Endothelial cell of umbilical vein (primary cell): ENCODE data around the gene EIF4A2. TPM values are rescaled to one million over a fixed set of nuclear protein-coding genes. Genes with fewer than 3 reads are reported as not detected.

Experiments used
- Bru-seq: library from RNA; stranded (reverse); fragments of 400-500 nt; gene quantifications from one replicate; lab custom pipeline; 2021; lab: Mats Ljungman, UMichigan
- BruChase-seq, 2 experiments: library from RNA; stranded (reverse); fragments of 400-500 nt; gene quantifications; one replicate each; lab custom pipeline; 2021; lab: Mats Ljungman, UMichigan
- BruUV-seq: library from RNA; stranded (reverse); fragments of 400-500 nt; replicated peaks from 2 replicates; lab custom pipeline; 2021; lab: Mats Ljungman, UMichigan
- CTCF ChIA-PET: fragments of 300-600, 350-600 bp; sonication (Branson Sonifier 250); formaldehyde crosslinking; loops from one replicate; lab custom pipeline; 2021; ENCODE audit warnings: antibody characterized with exemption, inconsistent platforms; lab: Charles Lee
- POLR2A ChIA-PET: fragments of 300-600, 350-600 bp; sonication (Branson Sonifier 250); formaldehyde crosslinking; loops from one replicate; lab custom pipeline; 2021; ENCODE audit warnings: antibody characterized with exemption, inconsistent platforms; lab: Charles Lee
- DNase-seq: peaks from one replicate; pipeline ENCODE4 v3.0.0-alpha.2; 2011; ENCODE audit warnings: low read depth, low spot score
- FAIRE-seq: peaks from 2 replicates; lab custom pipeline; 2011; peaks lifted over from hg19 to GRCh38; lab: Jason Lieb, UNC
- H2AFZ ChIP-seq: 2 replicates; pipeline ENCODE4 v1.6.0; 2012; ENCODE audit warnings: low read depth, low read length, control low read depth, inconsistent platforms
- H3K27ac ChIP-seq: 2 replicates; pipeline ENCODE4 v1.5.1; 2011; ENCODE audit warnings: low read depth, mild to moderate bottlenecking, control low read depth, low read length, moderate library complexity; ENCODE audit not compliant: insufficient read depth
- H3K27me3 ChIP-seq, 2 experiments: 2 replicates each; pipeline versions ENCODE4 v1.6.0 to v1.6.1; 2011; ENCODE audit warnings: low read length in 2 of 2, mixed read lengths in 1 of 2; ENCODE audit not compliant: control insufficient read depth in 2 of 2, insufficient read depth in 2 of 2
- H3K36me3 ChIP-seq, 2 experiments: 2 replicates in 1 of 2; 3 replicates in 1 of 2; pipeline ENCODE4 v1.5.1; 2011; ENCODE audit warnings: low read length in 2 of 2, mild to moderate bottlenecking in 1 of 2, moderate library complexity in 1 of 2; ENCODE audit not compliant: control insufficient read depth in 2 of 2, insufficient read depth in 2 of 2; ENCODE audit errors: extremely low read depth in 1 of 2
- H3K4me1 ChIP-seq: 3 replicates; pipeline ENCODE4 v1.5.1; 2011; ENCODE audit warnings: mild to moderate bottlenecking, low read length; ENCODE audit not compliant: control insufficient read depth, insufficient read depth; ENCODE audit errors: extremely low read depth
- H3K4me2 ChIP-seq: 2 replicates; pipeline ENCODE4 v1.6.1; 2011; ENCODE audit warnings: low read length, control low read depth, mixed read lengths; ENCODE audit not compliant: insufficient read depth
- H3K4me3 ChIP-seq, 3 experiments: fragments of 200-600 bp in 1 of 3; sonication (generic), shearing (Covaris generic) in 1 of 3; replicated peaks in 1 of 3; 2 replicates each; pipeline ENCODE4 v1.5.1; 2011 to 2016; ENCODE audit warnings: control low read depth in 3 of 3, low read length in 3 of 3, mild to moderate bottlenecking in 2 of 3, inconsistent platforms in 1 of 3, low read depth in 1 of 3, moderate library complexity in 1 of 3; ENCODE audit not compliant: insufficient read depth in 1 of 3
- H3K79me2 ChIP-seq: 2 replicates; pipeline ENCODE4 v1.6.0; 2012; ENCODE audit warnings: low read length, inconsistent platforms; ENCODE audit not compliant: control insufficient read depth, insufficient read depth
- H3K9ac ChIP-seq: replicated peaks from 2 replicates; pipeline ENCODE3; 2011; ENCODE audit warnings: low read length, control low read depth; ENCODE audit not compliant: insufficient read depth; ENCODE audit errors: extremely low read depth
- H3K9me1 ChIP-seq: replicated peaks from 3 replicates; pipeline ENCODE4 v1.6.0; 2011; ENCODE audit warnings: mild to moderate bottlenecking, low read length; ENCODE audit not compliant: control insufficient read depth, insufficient read depth; ENCODE audit errors: extremely low read depth
- H3K9me3 ChIP-seq: replicated peaks from 2 replicates; pipeline ENCODE4 v1.5.1; 2012; ENCODE audit warnings: low read length, inconsistent platforms; ENCODE audit not compliant: control insufficient read depth, insufficient read depth
- H4K20me1 ChIP-seq: replicated peaks from 2 replicates; pipeline ENCODE3; 2011; ENCODE audit warnings: mild to moderate bottlenecking, low read length; ENCODE audit not compliant: control insufficient read depth, insufficient read depth; ENCODE audit errors: extremely low read depth
- EZH2 ChIP-seq: IDR thresholded peaks from 2 replicates; pipeline ENCODE4 v1.6.1; 2012; ENCODE audit warnings: borderline replicate concordance, low read depth, mild to moderate bottlenecking, moderate library complexity, low read length, inconsistent platforms; ENCODE audit not compliant: severe bottlenecking
- FOS ChIP-seq: IDR thresholded peaks from 2 replicates; pipeline ENCODE4 v1.6.1; 2011; ENCODE audit warnings: mild to moderate bottlenecking, low read length, moderate library complexity, borderline replicate concordance; ENCODE audit not compliant: insufficient read depth
- GATA2 ChIP-seq: IDR thresholded peaks from 2 replicates; pipeline ENCODE4 v1.7.0; 2011; ENCODE audit warnings: low read depth, mild to moderate bottlenecking, moderate library complexity, mixed read lengths, low read length; ENCODE audit not compliant: insufficient read length, insufficient read depth
- JUN ChIP-seq: IDR thresholded peaks from 2 replicates; pipeline ENCODE4 v1.6.1; 2011; ENCODE audit warnings: borderline replicate concordance, low read depth; ENCODE audit not compliant: insufficient read length, insufficient read depth
- MAX ChIP-seq: IDR thresholded peaks from 2 replicates; pipeline ENCODE4 v1.6.1; 2011; ENCODE audit not compliant: insufficient read depth, insufficient read length
- MYC ChIP-seq: IDR thresholded peaks from one replicate; pipeline ENCODE4 v1.6.1; 2011; ENCODE audit warnings: mild to moderate bottlenecking, low read depth, low read length
- POLR2A ChIP-seq: IDR thresholded peaks from 2 replicates; pipeline ENCODE4 v1.6.1; 2012; ENCODE audit warnings: low read depth, mild to moderate bottlenecking, control low read depth, low read length
- POLR2AphosphoS5 ChIP-seq: IDR thresholded peaks from 2 replicates; pipeline ENCODE4 v1.6.1; 2012; ENCODE audit warnings: low read depth, mild to moderate bottlenecking, control low read depth, low read length, moderate library complexity; ENCODE audit not compliant: insufficient read depth
- dilution Hi-C: fragments of 300-500 bp; cut with MboI; formaldehyde crosslinking; loops from one replicate; pipeline ENCODE4 v1.15.0; 2019; ENCODE audit warnings: low sequenced_read_pairs; ENCODE audit not compliant: extremely low pct_ligation_motif_present
- intact Hi-C: fragments of 100-400 bp; cut with micrococcal nuclease; formaldehyde crosslinking; loops from one replicate; pipeline ENCODE4 v1.10.0; 2022
- long read RNA-seq: library from polyadenylated mRNA; stranded (forward); transcript quantifications from one replicate; pipeline ENCODE4 v2.0.0, GENCODE V29; 2021
- polyA minus RNA-seq, 3 experiments: library from RNA; depleted of rRNA, polyadenylated mRNA; stranded (reverse); fragments of >200 nt; gene quantifications; 1 replicate in 1 of 3; 2 replicates in 2 of 3; pipeline ENCODE4 v1.2.3, GENCODE V29; 2011
- polyA plus RNA-seq, 4 experiments: library from polyadenylated mRNA; depleted of rRNA in 3 of 4; stranded (reverse) in 3 of 4; unstranded in 1 of 4; fragments of >200 nt; gene quantifications; 2 replicates each; pipeline versions ENCODE4 v1.2.1 to v1.2.3, GENCODE V29; 2011 to 2012; ENCODE audit warnings: missing spikeins in 1 of 4
- total RNA-seq: library from RNA; stranded (reverse); gene quantifications from 2 replicates; pipeline ENCODE4 v1.2.3, GENCODE V29; 2021
- TF ChIP-seq, protein P1 (sequence below), 2 donors: IDR thresholded peaks; 1 replicate in 1 of 2; 2 replicates in 1 of 2; pipeline ENCODE4 v1.5.1; 2011; ENCODE audit warnings: low read length in 2 of 2, mild to moderate bottlenecking in 2 of 2, moderate library complexity in 2 of 2, control low read depth in 1 of 2, inconsistent platforms in 1 of 2, low read depth in 1 of 2; ENCODE audit not compliant: insufficient read depth in 1 of 2; ENCODE audit errors: extremely low read depth in 1 of 2

Gene EIF4A2
- total RNA-seq (260 and 282 TPM in 2 replicates), polyA plus RNA-seq (255 and 401 TPM in 2 replicates), polyA minus RNA-seq (312 and 381 TPM in 2 replicates), Bru-seq, nascent RNA (percentile 100 among the genes with signal in this experiment), BruChase-seq, experiment 1, labeled RNA remaining after a 6-hour chase (percentile 100 among the genes with signal in this experiment), BruChase-seq, experiment 2, labeled RNA remaining after a 2-hour chase (percentile 100 among the genes with signal in this experiment)
- 252 and 274 TPM in 2 replicates for polyA plus RNA-seq (2011; cell fraction: cytosol; rRNA removed)
- 925 and 1,304 TPM in 2 replicates for polyA plus RNA-seq (2011; cell fraction: nucleus; rRNA removed)
- 354 and 358 TPM in 2 replicates for polyA plus RNA-seq (2012)
- 231 TPM for polyA minus RNA-seq (2011; cell fraction: cytosol; rRNA and poly(A)+ RNA removed)
- 447 and 547 TPM in 2 replicates for polyA minus RNA-seq (2011; cell fraction: nucleus; rRNA and poly(A)+ RNA removed)
- long read RNA-seq, transcript EIF4A2-201 (11 exons, 1,919 nt), result major isoform, 113 of 254 reads
- long read RNA-seq, transcript EIF4A2-203 (10 exons, 1,751 nt), result minor isoform, 5 of 254 reads
- long read RNA-seq, transcript EIF4A2-202 (12 exons, 1,977 nt), result minor isoform, 7 of 254 reads
- long read RNA-seq, transcript EIF4A2-205 (11 exons, 1,889 nt), result minor isoform, 29 of 254 reads
- long read RNA-seq, partial matches to known transcripts, result 42 of 254 reads
- long read RNA-seq, other reads (novel, unspliced or antisense), result 55 of 254 reads

GRCh38 chr3:186783058-186783730 is at the start of gene EIF4A2:
TSS of gene EIF4A2 (plus strand) at chr3:186783577. CDS start at chr3:186783611, 34 bp downstream.
- H3K4me1 ChIP-seq, result peaks cover 26% of the 10 kb centered on the region
- DNase-seq, result peak; percentile 86
- FAIRE-seq, result peak; percentile 8
- peak within 1 kb of the TSS; percentile 71 for H2AFZ ChIP-seq
- H3K79me2 ChIP-seq, result peaks cover 48% of the 10 kb centered on the region
- no peaks in the 10 kb centered on the region for H3K27me3 ChIP-seq
- peak; percentile 18 for TF ChIP-seq FOS
- no peak for TF ChIP-seq JUN
- peak; percentile 99 for TF ChIP-seq POLR2A
- TF ChIP-seq, protein P1, sequence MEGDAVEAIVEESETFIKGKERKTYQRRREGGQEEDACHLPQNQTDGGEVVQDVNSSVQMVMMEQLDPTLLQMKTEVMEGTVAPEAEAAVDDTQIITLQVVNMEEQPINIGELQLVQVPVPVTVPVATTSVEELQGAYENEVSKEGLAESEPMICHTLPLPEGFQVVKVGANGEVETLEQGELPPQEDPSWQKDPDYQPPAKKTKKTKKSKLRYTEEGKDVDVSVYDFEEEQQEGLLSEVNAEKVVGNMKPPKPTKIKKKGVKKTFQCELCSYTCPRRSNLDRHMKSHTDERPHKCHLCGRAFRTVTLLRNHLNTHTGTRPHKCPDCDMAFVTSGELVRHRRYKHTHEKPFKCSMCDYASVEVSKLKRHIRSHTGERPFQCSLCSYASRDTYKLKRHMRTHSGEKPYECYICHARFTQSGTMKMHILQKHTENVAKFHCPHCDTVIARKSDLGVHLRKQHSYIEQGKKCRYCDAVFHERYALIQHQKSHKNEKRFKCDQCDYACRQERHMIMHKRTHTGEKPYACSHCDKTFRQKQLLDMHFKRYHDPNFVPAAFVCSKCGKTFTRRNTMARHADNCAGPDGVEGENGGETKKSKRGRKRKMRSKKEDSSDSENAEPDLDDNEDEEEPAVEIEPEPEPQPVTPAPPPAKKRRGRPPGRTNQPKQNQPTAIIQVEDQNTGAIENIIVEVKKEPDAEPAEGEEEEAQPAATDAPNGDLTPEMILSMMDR (IDR thresholded peaks at IDR 0.05; ENCODE audit: extremely low read depth in 1 of 2, insufficient read depth in 1 of 2, low read depth in 1 of 2, low read length in 2 of 2), result no peak
- no peak for TF ChIP-seq EZH2
- TF ChIP-seq MYC, result no peak
- TF ChIP-seq GATA2, result peak; percentile 9
- TF ChIP-seq POLR2AphosphoS5, result peak; percentile 96
- TF ChIP-seq MAX, result no peak
- peak within 1 kb of the TSS; percentile 93 for H3K27ac ChIP-seq
- H3K9ac ChIP-seq, result peak within 1 kb of the TSS; percentile 99
- dilution Hi-C loops, result no loop called here
- ChIA-PET CTCF (interaction anchor here (1.1 to 3.1 kb wide), 7 partner anchors 10 to 356 kb away, joined by 3 to 12 read pairs (median 3); partner anchors contain the start of gene RPL39L), POLR2A (interaction anchor here (0.6 to 2.8 kb wide), 19 partner anchors 9 to 673 kb away, joined by 3 to 29 read pairs (median 5); partner anchors contain the start of genes DNAJB11 and RPL39L)
- H3K36me3 ChIP-seq, result peaks cover 29 to 31% of the 10 kb centered on the region in 2 experiments
- no peaks in the 10 kb centered on the region for H3K9me1 ChIP-seq
- BruUV-seq, result no TSS peak
- intact Hi-C loops, result loop anchor here (1.0 to 10.0 kb wide), 7 partner anchors 23 to 844 kb away; partner anchors contain the start of genes DNAJB11, ETV5, RFC4 and ST6GAL1
- peak within 1 kb of the TSS; percentile 38 to 85 (median 72) for H3K4me3 ChIP-seq
- no peaks in the 10 kb centered on the region for H3K9me3 ChIP-seq
- H4K20me1 ChIP-seq, result peaks cover 12% of the 10 kb centered on the region
- H3K4me2 ChIP-seq, result peak within 1 kb of the TSS; percentile 93
